IPS-NIHi7 (cell line): ENCODE measurements around the gene THAP3.

ENCODE experiments used
- DNase-seq: peaks from one replicate; pipeline ENCODE4 v3.0.0; 2012; ENCODE audit warnings: mixed read lengths; ENCODE audit errors: extremely low spot score

The THAP3 gene

DNA sequence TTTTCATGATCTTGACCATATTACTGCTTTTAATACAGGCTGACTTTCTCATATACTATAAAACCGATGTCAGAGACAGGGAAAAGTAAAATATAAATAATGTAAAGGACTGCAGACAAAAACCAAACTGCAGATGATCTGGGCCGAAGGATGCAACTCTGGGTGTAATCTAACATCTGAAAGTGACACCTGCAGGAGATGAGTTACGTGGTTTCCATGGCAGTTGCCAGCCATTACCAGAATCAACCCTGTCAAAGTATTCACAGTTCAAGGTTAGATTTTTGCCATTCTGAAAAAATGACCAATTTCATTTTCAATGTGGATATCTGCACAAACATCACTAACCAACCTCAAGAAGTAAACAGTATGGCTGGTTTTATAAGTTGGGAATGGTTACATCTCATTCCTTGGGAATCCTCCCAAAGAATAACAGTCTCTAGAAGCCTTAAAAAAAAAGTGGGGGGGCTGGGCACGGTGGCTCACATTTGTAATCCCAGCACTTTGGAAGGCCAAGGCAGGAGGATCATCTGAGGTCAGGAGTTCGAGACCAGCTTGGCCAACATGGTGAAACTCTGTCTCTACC, 49.2 kb downstream of the THAP3 start:
- DNase-seq = no peak

DNA sequence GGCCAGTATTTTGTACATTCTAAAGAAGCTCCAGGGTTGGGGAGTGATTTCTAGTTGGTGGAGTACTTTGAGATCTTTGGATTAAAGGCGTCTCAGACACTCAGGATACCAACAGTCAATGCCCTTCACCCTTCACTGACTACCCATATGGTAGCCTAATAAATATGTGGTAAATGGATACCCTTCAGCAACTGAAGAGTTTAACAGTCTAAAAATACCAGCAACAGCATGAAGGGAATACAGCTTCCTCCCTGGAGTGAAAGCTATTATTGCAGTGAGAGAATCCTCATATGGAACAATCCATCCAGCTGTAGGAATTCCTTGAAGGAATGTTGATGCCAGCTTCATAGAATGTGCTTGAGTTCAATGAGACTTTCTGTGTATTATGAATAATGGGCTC, 50.1 kb downstream of the THAP3 start:
- DNase-seq = no peak

DNA sequence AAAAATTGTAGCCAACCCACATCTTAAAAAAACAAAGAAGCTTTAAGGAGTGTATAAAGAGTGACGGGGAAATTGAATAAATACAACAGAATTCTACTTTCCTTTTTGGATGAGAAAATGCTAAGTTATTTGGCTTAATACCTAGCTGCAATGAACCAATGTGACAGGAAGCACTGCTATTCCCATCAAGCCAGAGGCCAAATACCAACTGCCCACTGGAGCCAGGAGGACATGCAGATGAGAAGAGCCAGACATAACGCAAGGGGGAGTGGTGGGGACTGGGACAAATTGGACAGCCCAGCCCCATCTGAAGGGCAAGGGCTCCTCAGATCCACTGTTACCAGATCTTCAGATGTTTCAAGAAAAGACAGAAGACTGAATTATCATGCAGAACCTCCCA, 51.3 kb downstream of the THAP3 start:
- DNase-seq = no peak
